Measurements from ENCODE around the gene DAD1. TPM values are rescaled to one million over a fixed set of nuclear protein-coding genes. Genes with fewer than 3 reads are reported as not detected.

The DAD1 gene
- polyA plus RNA-seq, 1 donor (not counting 4 experiments of a cell fraction or from before 2014, with no cell fraction given), result 351 TPM

GRCh38 chr14:22598099-22598895 lies 9.3 kb upstream of the DAD1 start, which contains the start of gene ABHD4:
TSS of gene ABHD4 (plus strand) at chr14:22598300. CDS start at chr14:22598307, 7 bp downstream.
- Histone ChIP-seq H2AFZ (ENCODE audit: control insufficient read depth, low read length) (peak within 1 kb of the TSS; percentile 89), H3K4me1 (ENCODE audit: control insufficient read depth, extremely low read depth, insufficient read depth, low read length) (peaks cover 26% of the 10 kb centered on the region), H3K9me1 (ENCODE audit: control insufficient read depth, extremely low read depth, insufficient read depth, low read length) (no peaks in the 10 kb centered on the region), H3K27ac (ENCODE audit: control insufficient read depth, insufficient read depth, low read length) (peak within 1 kb of the TSS; percentile 89), H4K20me1 (ENCODE audit: control insufficient read depth, extremely low read depth, insufficient read depth, low read length) (no peaks in the 10 kb centered on the region), H3K9ac (ENCODE audit: control insufficient read depth, extremely low read depth, insufficient read depth, low read length) (peak within 1 kb of the TSS; percentile 91), H3K27me3 (ENCODE audit: control insufficient read depth, extremely low read depth, insufficient read depth, low read length) (no peaks in the 10 kb centered on the region), H3K9me3 (ENCODE audit: control insufficient read depth, low read depth, low read length) (no peaks in the 10 kb centered on the region), H3K4me2 (ENCODE audit: control insufficient read depth, extremely low read depth, insufficient read depth, low read depth, low read length) (peak within 1 kb of the TSS; percentile 96), H3K4me3 (ENCODE audit: control insufficient read depth in 2 of 3, extremely low read depth in 1 of 3, insufficient read depth in 2 of 3, low read depth in 1 of 3, low read length in 3 of 3) (peak within 1 kb of the TSS; percentile 77 to 88 (median 77)), H3K36me3 (ENCODE audit: control insufficient read depth in 2 of 2, extremely low read depth in 1 of 2, insufficient read depth in 2 of 2, low read length in 2 of 2) (peaks cover 3 to 7% of the 10 kb centered on the region in 2 experiments), H3K79me2 (ENCODE audit: control insufficient read depth, insufficient read depth, low read length) (peaks cover 8% of the 10 kb centered on the region)
- FAIRE-seq, result no peak
- dilution Hi-C loops (cut with MboI; ENCODE audit: extremely low pct_ligation_motif_present, low sequenced_read_pairs), result no loop called here
- DNase-seq (ENCODE audit: low read depth, low spot score), result no peak
- TF ChIP-seq CTCF (optimal IDR thresholded peaks at IDR 0.05 in 1 of 3, IDR thresholded peaks at IDR 0.05 in 1 of 3, conservative IDR thresholded peaks at IDR 0.05 in 1 of 3; ENCODE audit: extremely low read depth in 1 of 3, insufficient read depth in 2 of 3, low read length in 3 of 3), result no peak
- no peak for TF ChIP-seq EZH2 (IDR thresholded peaks at IDR 0.05; ENCODE audit: low read length)

GRCh38 chr14:22597771-22598098 lies 8.7 kb upstream of the DAD1 start:
- Histone ChIP-seq H3K9me1 (ENCODE audit: control insufficient read depth, extremely low read depth, insufficient read depth, low read length) (no peaks in the 10 kb centered on the region), H3K9me3 (ENCODE audit: control insufficient read depth, low read depth, low read length) (no peaks in the 10 kb centered on the region), H3K4me1 (ENCODE audit: control insufficient read depth, extremely low read depth, insufficient read depth, low read length) (peaks cover 21% of the 10 kb centered on the region), H3K27ac (ENCODE audit: control insufficient read depth, insufficient read depth, low read length) (peak overlapping the region; percentile 89), H3K27me3 (ENCODE audit: control insufficient read depth, extremely low read depth, insufficient read depth, low read length) (no peaks in the 10 kb centered on the region), H2AFZ (ENCODE audit: control insufficient read depth, low read length) (peak overlapping the region; percentile 89), H3K4me3 (ENCODE audit: control insufficient read depth in 2 of 3, extremely low read depth in 1 of 3, insufficient read depth in 2 of 3, low read depth in 1 of 3, low read length in 3 of 3) (peak overlapping the region; percentile 77 to 88 (median 77)), H3K4me2 (ENCODE audit: control insufficient read depth, extremely low read depth, insufficient read depth, low read depth, low read length) (peak overlapping the region; percentile 96), H4K20me1 (ENCODE audit: control insufficient read depth, extremely low read depth, insufficient read depth, low read length) (no peaks in the 10 kb centered on the region), H3K9ac (ENCODE audit: control insufficient read depth, extremely low read depth, insufficient read depth, low read length) (peak overlapping the region; percentile 91), H3K36me3 (ENCODE audit: control insufficient read depth in 2 of 2, extremely low read depth in 1 of 2, insufficient read depth in 2 of 2, low read length in 2 of 2) (peaks cover 0 to 7% of the 10 kb centered on the region in 2 experiments), H3K79me2 (ENCODE audit: control insufficient read depth, insufficient read depth, low read length) (peaks cover 8% of the 10 kb centered on the region)
- TF ChIP-seq CTCF (optimal IDR thresholded peaks at IDR 0.05 in 1 of 3, IDR thresholded peaks at IDR 0.05 in 1 of 3, conservative IDR thresholded peaks at IDR 0.05 in 1 of 3; ENCODE audit: extremely low read depth in 1 of 3, insufficient read depth in 2 of 3, low read length in 3 of 3), result no peak
- no peak for TF ChIP-seq EZH2 (IDR thresholded peaks at IDR 0.05; ENCODE audit: low read length)
- no peak for FAIRE-seq
- no peak for DNase-seq (ENCODE audit: low read depth, low spot score)
- dilution Hi-C loops (cut with MboI; ENCODE audit: extremely low pct_ligation_motif_present, low sequenced_read_pairs), result no loop called here

Measured in keratinocyte (primary cell).